ENCODE measurements around the gene OGT. TPM values are rescaled to one million over a fixed set of nuclear protein-coding genes. Genes with fewer than 3 reads are reported as not detected.
A peak's percentile ranks its signal among the peaks of the same experiment; 100 is the strongest.
"Not testable (repeated sequence)": the region's sequence is repeated elsewhere in the genome, so short reads cannot be mapped to it uniquely, and the experiment has no call there.

Gene OGT
- total RNA-seq, 1 experiment from 2014 or later: 98.0 TPM

DNA sequence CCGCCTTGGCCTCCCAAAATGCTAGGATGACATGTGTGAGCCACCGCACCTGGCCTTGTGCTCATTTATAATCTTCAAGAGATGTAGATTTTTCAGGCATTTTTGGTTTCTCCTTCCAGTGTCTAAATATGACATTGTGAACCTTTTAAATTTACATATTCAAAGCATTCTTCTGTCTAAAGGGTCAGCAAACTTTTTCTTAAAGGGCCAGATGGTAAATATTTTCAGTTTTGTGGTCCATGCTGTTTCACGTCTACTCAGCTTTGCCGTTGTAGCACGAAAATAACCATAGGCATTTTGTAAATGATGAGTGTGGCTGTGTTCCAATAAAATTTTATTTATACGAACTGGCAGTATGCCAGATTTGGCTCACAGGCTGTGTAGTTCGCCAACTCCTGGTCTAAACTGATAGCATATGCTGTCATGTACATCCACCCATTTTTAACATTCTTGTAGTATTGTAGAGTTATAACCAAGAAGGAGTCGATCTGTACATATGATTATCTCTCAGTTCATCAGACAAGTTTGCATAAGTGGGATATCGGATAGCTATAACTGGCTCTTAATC lies 32.7 kb downstream of the OGT start:
- in situ Hi-C loops (cut with HindIII; ENCODE audit: low pct_unique_long_range_greater_than_20kb, low sequenced_read_pairs): no loop called here
- no peak for DNase-seq (ENCODE audit: low read depth, low spot score)

DNA sequence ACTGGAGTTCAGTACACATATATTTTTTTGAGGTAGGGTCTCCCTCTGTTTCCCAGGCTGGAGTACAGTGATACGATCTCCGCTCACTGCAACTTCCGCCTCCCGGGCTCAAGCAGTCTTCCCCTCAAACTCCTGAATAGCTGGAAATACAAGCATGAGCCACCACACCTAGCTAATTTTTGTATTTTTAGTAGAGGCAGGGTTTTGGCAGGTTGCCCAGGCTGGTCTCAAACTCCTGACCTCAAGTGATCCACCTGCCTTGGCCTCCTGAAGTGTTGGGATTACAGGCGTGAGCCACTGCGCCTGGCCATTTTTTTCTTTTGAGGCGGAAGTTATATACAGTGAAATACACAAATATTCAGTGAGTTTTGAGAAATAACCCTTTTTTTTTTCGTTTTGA lies 38.5 kb downstream of the OGT start:
- in situ Hi-C loops (cut with HindIII; ENCODE audit: low pct_unique_long_range_greater_than_20kb, low sequenced_read_pairs); DNase-seq (ENCODE audit: low read depth, low spot score): not testable (repeated sequence)

DNA sequence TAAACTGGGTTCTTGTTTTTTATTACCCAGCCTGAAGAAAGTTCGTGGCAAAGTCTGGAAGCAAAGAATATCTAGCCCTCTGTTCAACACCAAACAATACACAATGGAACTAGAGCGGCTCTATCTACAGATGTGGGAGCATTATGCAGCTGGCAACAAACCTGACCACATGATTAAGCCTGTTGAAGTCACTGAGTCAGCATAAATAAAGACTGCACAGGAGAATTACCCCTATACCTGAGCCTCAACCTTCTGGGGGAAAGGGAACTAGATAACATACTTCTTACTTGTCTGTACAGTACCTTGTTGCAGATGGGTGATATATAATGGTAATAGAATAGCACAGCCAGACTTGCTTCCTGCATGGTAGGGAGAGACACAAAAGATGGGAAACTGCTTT lies 40.7 kb downstream of the OGT start:
- in situ Hi-C loops (cut with HindIII; ENCODE audit: low pct_unique_long_range_greater_than_20kb, low sequenced_read_pairs): no loop called here
- no peak for DNase-seq (ENCODE audit: low read depth, low spot score)

DNA sequence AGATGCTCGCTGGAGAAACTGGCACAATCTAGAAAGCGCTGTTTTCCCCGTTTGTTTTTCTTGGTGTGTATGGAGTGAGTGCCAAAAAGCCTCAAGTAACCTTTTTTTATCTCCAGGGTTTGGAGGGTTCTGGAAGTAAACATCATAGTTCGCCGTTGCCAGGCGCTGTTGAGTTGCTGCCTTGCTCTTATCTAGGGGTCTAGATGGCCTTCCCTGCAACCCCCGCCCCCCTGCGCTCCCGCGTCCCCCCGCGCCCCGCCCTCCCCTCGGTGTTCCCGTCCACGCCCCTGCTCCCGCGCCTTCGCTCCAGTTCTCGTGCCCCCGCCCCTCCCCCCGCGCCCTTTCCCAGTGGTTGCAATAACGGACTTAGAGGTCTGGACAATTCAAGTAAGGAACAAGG lies 44.8 kb downstream of the OGT start:
- in situ Hi-C loops (cut with HindIII; ENCODE audit: low pct_unique_long_range_greater_than_20kb, low sequenced_read_pairs): no loop called here
- no peak for DNase-seq (ENCODE audit: low read depth, low spot score)

DNA sequence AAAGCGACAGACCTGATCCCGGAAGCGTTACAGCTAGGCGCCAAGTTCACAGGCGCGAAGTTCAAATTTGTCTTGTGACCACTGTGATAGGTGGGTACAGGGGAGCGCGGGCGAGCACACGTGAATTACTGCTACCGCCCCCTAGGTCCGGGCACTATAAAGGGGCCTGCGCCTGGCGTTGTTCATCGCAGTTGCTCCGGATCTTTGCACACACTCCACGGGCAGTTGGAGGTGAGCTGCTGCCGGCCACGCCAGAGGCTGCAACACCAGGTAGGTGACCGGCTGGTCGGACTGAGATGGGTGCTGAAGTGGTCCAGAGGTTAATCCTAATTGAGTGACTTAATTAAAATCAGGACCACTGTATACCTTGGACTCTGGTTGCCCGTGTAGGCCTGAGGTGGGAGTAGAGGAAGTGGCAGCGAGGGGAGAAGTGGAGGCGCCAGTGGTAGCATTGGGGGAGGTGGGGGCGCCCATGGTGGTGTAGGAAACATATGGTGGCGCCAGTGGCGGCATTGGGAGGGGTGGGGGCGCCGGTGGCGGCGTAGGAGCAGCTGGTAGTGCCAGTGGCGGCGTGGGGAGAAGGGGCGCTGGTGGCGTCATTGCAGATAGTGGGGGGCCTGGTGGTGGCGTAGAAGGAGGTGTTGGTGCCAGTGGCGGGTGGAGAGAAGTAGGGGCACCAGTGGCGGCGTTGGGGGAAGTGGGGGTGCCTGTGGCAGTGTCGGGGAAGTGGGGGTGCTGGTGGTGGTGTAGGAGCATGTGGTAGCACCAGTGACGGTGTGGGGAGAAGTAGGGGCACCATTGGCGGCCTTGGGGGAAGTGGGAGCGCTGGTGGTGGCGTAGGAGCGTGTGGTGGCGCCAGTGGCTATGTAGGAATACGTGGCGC lies 45.6 kb downstream of the OGT start, which contains the start of gene GCNA:
Gene GCNA, plus strand, starts transcription at position 185 of the 883 bp plus-strand sequence. CDS start 2,385 bp downstream, outside the sequence.
- DNase-seq (ENCODE audit: low read depth, low spot score): no peak
- in situ Hi-C loops (cut with HindIII; ENCODE audit: low pct_unique_long_range_greater_than_20kb, low sequenced_read_pairs): no loop called here

DNA sequence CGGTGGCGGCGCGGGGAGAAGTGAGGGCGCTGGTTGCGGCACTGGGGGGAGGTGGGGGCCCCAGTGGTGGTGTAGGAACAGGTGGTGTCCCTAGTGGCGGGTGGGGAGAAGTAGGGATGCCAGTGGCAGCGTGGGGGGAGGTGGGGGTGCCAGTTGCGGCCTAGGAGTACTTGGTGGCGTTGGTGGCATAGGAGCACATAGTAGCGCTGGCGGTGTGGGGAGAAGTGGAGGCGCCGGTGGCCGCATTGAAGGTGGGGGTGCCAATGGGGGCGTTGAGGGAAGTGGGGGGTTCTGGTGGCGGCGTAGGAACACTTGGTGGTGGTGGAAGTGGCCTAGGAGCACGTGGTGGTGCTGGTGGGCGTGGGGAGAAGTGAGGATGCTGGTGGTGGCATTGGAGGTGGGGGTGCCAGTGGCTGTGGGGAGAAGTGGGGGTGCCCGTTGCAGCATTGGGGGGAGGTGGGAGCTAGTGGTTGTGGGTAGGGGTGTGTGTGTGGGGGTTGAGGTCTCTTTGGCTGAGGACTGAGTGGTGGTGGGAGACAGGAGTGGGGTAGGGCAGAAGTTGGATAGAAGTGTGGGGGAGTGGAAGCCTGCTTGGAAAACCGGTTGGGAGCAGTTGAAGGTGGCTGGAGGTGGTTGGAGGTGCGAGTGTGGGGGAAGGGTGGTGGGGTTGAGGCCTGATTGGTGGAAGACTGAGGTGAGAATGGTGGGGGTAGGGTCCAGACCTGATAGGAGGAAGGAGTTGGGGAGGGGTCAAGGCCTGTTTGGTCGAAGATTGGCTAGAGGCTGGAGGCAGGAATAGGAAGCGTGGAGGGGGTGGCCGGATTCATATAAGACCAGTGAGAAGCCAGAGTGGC lies 46.5 kb downstream of the OGT start:
- no peak for DNase-seq (ENCODE audit: low read depth, low spot score)
- in situ Hi-C loops (cut with HindIII; ENCODE audit: low pct_unique_long_range_greater_than_20kb, low sequenced_read_pairs): no loop called here

DNA sequence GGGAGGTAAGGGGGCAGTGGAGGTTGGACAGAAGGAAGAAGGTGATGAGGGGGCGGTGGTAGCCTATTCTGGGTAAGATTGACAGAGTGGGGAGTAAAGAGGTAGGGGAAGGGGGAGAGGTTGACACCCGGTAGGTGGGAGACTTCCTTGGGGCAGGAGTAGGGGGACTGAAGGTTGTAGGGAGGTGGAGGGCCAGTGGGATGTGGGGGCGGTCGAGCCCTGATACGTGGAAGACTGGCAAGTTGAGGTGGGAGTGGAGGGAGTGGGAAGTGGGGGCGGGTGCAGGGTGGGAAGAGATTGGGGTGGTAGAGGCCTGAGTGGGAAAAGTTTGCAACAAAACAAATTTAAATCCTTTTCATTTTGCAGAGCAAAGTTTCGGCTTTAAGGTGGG lies 47.1 kb downstream of the OGT start:
- no peak for DNase-seq (ENCODE audit: low read depth, low spot score)
- in situ Hi-C loops (cut with HindIII; ENCODE audit: low pct_unique_long_range_greater_than_20kb, low sequenced_read_pairs): no loop called here

DNA sequence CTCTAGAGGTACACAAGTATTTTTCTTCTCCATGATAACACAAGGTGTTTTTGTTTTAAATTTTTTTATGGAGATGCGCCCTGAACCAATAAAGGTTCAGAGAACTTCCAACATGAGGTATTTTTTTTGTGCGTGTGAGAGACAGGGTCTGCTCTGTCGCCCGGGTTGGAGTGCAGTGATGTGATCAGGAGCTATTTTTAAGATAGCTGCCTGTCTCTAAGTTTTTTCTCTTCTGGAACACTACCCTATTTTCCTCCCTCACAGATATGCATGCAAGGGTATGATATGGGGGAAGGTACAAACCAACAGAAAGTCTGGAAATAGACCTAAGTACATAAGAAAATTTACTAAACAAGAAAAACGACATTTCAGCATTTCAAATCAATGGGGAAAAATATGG lies 48.3 kb downstream of the OGT start:
- in situ Hi-C loops (cut with HindIII; ENCODE audit: low pct_unique_long_range_greater_than_20kb, low sequenced_read_pairs): no loop called here
- no peak for DNase-seq (ENCODE audit: low read depth, low spot score)

DNA sequence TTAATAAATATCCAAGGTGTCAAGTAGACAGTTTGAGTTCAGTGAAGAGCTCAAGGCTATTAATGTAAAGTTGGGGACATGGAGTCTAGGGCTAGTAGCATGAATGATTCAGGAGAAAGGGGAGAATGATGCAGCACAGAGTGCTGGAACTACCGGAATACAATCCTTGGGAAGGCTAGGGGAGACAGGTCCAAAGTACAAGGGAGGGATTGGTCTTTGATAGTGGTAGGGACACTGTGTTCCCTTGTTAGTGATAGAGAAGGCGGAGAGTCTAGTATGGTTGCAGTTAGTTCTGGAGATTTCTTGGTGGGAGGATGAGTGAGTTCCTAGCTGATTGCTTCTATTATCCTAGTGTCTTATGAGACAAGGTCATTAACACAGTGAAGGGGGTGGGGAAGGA lies 54.0 kb downstream of the OGT start:
- no peak for DNase-seq (ENCODE audit: low read depth, low spot score)
- in situ Hi-C loops (cut with HindIII; ENCODE audit: low pct_unique_long_range_greater_than_20kb, low sequenced_read_pairs): no loop called here

DNA sequence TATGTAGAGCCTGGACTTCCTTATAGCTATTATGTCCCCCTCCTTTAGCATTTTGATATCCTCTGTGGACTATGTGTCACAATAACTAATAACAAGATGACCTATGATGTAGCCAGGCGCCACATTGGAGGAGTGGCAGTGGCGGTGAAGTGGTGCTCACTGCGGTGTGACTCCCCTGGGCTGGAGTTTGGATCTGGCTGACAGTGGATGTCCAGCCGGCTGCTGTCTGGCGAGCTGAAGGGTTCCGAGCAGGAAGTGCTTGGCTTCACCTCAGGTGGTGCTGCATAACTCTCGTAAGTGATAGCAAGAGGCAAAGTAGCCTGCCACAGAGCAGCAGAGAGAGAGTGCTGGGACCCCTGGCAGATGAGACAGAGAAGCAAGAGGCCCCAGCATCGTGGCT lies 60.3 kb downstream of the OGT start:
- in situ Hi-C loops (cut with HindIII; ENCODE audit: low pct_unique_long_range_greater_than_20kb, low sequenced_read_pairs); DNase-seq (ENCODE audit: low read depth, low spot score): not testable (repeated sequence)

DNA sequence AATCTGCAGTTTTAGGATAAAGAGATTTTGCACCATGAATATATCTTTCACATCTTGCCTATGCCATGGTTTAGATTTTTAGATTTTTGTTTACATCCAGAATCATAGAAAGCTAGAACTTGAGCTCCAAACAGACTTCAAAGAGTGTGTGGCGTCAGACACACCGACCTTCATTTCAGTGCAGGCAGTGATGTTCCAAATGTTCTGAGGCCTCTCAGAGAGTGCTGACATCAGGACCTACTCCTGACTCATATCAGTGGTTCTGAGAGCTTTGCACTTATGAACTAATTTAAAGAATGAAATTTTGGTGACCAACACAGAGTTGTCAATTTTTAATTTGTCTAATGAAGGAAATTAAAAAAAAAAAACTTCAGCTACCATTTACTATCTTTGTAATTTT lies 67.1 kb downstream of the OGT start:
- in situ Hi-C loops (cut with HindIII; ENCODE audit: low pct_unique_long_range_greater_than_20kb, low sequenced_read_pairs): no loop called here
- no peak for DNase-seq (ENCODE audit: low read depth, low spot score)

DNA sequence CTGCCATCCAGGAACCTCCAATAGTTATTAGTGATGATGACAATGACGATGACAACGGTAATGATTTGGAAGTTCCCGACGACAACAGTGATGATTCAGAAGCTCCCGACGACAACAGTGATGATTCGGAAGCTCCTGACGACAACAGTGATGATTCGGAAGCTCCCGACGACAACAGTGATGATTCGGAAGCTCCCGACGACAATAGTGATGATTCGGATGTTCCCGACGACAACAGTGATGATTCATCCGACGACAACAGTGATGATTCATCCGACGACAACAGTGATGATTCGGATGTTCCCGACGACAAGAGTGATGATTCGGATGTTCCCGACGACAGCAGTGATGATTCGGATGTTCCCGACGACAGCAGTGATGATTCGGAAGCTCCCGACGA lies 70.7 kb downstream of the OGT start:
- in situ Hi-C loops (cut with HindIII; ENCODE audit: low pct_unique_long_range_greater_than_20kb, low sequenced_read_pairs): no loop called here
- DNase-seq (ENCODE audit: low read depth, low spot score): no peak

DNA sequence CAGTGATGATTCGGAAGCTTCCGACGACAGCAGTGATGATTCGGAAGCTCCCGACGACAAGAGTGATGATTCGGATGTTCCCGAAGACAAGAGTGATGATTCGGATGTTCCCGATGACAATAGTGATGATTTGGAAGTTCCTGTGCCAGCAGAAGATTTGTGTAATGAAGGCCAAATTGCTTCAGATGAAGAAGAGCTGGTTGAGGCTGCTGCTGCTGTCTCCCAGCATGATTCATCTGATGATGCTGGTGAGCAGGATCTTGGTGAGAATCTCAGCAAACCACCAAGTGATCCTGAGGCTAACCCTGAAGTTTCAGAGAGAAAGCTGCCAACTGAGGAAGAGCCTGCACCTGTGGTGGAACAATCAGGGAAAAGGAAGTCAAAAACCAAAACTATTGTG lies 71.2 kb downstream of the OGT start:
- in situ Hi-C loops (cut with HindIII; ENCODE audit: low pct_unique_long_range_greater_than_20kb, low sequenced_read_pairs): no loop called here
- DNase-seq (ENCODE audit: low read depth, low spot score): no peak

DNA sequence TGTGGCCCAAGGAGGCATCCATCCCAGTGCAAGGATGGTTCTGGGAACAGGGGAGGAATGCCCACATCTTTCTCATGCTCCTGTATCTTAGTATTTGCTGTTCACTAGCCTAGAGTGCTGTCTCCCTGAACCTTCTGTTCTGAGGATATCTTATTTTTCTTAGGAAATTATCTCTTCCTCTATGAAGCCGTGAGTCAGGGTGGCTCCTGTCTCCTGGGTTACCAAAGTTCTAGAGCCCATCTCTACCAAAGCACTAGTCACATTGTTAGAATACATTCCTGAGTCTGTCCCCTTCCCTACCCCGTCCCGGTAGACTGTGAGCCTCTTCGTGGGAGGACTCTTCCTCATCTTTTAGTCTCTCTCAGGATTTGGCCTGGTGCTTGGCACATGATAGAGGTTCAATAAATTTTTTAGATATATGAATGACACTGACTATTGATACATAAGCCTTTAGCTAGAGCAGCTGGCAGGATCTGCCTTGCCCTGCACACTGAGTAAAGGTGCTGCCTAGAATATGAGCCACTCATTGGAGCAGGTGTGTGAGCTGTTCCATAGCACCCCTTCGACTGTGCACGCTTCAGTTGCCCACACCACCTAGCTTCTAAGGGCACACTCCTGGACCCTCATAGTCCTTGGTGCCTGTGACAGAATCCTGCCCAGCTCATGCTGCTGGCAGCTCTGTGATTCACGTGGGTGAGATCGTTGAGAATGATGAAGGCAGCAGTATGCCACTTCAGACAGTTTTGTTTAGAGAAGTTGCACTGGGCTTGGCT lies 72.1 kb downstream of the OGT start:
- in situ Hi-C loops (cut with HindIII; ENCODE audit: low pct_unique_long_range_greater_than_20kb, low sequenced_read_pairs): no loop called here

DNA sequence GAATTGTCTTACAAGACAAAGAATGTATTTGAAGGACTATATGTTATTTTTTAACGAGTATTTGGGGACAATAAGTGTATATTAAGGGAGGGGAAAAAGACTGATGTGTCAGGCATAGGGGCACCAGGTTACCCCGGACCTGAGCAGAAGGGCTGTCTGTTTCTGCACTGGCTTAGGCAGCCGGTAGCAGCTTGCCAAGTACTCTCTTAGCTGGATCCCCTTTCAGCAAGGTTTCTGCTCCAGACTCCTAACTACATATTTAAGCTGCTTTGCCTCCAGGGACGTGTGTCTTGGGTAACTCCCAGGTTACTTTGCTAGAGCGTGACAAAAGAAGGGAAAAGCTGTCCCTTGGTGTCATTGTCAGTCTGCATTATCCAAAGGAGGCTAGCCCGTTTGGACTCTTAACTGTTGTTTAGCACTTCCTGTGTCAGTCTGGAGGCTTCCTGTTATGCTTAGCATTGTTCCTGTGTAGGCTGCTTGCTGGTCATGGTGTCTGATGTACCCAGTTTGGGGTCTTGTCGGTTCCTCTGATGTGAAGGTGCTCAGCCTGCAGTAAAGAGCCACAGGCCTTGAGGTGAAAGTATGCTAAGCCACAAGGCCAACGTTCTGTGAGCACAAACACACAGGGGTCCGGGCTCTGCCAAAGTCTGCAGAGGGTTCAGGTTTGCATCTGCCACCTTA lies 73.8 kb downstream of the OGT start:
- no peak for DNase-seq (ENCODE audit: low read depth, low spot score)
- in situ Hi-C loops (cut with HindIII; ENCODE audit: low pct_unique_long_range_greater_than_20kb, low sequenced_read_pairs): no loop called here

More for the DNA sequence above, 72.1 kb downstream of the OGT start:
- no peak for DNase-seq (ENCODE audit: low read depth, low spot score)

DNA sequence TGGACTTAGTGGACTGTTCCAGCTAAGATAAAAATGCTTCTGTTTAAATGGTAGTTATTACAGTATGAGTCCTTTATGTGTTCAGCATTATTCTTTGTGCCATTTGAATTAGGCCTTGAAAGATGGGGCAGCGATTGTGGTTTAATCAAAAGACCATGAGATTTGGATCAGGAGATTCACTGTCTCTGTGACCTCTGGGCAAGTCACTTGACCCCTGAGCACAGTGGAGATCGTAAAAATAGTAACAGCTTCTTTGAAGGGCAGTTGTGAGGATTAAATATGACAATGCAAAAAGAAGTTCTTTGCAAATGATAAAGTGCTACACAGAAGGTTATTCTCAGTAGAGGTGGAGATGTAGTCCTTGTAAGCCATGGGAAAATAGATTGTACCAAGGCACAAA lies 74.6 kb downstream of the OGT start:
- in situ Hi-C loops (cut with HindIII; ENCODE audit: low pct_unique_long_range_greater_than_20kb, low sequenced_read_pairs): no loop called here
- DNase-seq (ENCODE audit: low read depth, low spot score): peak; percentile 37

DNA sequence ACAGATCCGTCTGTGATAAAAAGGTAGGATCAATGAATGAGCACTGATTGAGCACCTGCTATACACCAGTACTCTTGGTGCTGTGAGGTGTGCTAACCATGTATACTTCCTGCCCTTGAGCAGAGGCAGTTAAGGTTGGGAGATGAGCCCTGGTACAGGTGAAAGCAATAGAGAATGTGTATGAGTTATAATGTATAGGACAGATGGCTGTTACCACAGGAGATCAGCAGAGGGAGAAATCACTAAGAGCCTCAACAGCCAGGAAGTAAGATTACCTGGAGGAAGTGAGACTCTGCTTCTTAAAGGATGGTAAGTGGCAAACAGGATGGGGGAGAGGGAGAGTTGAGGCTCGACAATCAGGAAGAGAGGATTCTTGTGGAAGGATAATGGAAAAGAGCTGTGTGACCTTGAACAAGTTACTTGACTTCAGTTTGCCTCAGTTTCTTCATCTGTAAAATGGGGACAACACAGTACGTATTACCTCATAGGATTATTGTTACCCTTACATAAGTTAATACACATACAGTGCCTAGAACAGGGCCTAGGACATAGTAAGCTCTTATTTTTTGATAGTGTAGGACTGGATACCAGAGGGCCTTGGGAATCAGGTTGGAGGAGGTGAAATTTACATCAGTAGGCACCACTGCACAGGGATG lies 76.3 kb downstream of the OGT start:
- in situ Hi-C loops (cut with HindIII; ENCODE audit: low pct_unique_long_range_greater_than_20kb, low sequenced_read_pairs): no loop called here
- DNase-seq (ENCODE audit: low read depth, low spot score): no peak
